Renal cortex interstitium (tissue), 11 donors: ENCODE data around the gene NAGLU. TPM values are rescaled to one million over a fixed set of nuclear protein-coding genes. Genes with fewer than 3 reads are reported as not detected.
"Not testable (repeated sequence)": the region's sequence is repeated elsewhere in the genome, so short reads cannot be mapped to it uniquely, and the experiment has no call there.

Experiments used
- DNase-seq, 11 donors: peaks; one replicate each; pipeline ENCODE4 v3.0.0-alpha.2; 2013; ENCODE audit warnings: low read depth in 9 of 11, low spot score in 4 of 11; ENCODE audit errors: extremely low read depth in 1 of 11
- polyA plus RNA-seq, 3 donors: library from polyadenylated mRNA; unstranded; fragments of 120-200 nt; gene quantifications; one replicate each; pipeline ENCODE4 v1.2.1, GENCODE V29; 2013; ENCODE audit not compliant: insufficient read length in 3 of 3

The NAGLU gene
- polyA plus RNA-seq, 3 donors: 15.6 to 31.6 (median 26.4) TPM

DNA sequence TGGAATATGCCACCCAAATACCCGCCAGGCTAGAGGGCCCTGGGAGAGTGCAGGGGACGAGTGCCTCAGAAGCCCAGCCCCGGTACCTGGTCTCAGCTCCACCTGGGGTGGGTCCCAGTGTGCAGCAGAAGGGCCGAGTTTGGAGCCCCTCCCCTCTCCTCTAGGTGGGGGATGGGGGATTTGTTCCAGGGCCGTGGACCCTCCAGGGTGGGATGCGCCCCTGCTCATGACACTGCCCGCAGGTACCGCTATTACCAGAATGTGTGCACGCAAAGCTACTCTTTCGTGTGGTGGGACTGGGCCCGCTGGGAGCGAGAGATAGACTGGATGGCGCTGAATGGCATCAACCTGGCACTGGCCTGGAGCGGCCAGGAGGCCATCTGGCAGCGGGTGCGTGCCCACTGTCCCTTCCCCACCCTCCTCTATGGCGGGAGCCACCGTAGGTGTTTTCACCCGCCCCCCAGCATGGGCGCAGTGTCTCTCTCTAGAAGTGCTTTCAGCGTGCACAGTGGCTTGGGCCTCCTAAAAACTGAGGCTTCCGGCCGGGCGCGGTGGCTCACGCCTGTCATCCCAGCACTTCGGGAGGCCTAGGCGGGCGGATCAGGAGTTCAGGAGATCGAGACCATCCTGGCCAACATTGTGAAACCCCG, 1.2 kb downstream of the NAGLU start:
- DNase-seq: no peak

DNA sequence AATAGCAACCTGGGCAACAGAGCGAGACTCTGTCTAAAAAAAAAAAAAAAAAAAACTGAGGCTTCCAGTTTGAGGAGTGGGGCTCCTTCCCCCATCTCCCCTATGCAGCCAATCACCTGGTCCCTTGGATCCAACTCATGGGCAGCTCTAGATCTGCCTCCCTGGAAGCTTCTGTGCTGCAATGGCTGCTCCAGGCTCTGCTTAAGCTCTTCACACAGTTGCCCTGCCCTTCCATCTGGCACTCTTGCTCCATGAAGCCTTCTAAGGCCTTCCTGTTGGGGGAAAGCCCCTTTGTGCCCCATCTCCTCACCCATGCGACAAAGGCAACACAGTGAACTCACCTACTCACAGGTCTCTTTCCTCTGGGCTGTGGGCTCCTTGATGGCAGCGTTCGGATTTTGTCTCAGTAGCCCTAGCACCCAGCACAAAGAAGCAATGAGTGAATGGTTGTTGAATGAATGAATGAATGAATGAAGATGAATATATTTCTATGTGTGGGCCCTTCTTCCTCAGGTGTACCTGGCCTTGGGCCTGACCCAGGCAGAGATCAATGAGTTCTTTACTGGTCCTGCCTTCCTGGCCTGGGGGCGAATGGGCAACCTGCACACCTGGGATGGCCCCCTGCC, 1.9 kb downstream of the NAGLU start:
- DNase-seq: no peak

DNA sequence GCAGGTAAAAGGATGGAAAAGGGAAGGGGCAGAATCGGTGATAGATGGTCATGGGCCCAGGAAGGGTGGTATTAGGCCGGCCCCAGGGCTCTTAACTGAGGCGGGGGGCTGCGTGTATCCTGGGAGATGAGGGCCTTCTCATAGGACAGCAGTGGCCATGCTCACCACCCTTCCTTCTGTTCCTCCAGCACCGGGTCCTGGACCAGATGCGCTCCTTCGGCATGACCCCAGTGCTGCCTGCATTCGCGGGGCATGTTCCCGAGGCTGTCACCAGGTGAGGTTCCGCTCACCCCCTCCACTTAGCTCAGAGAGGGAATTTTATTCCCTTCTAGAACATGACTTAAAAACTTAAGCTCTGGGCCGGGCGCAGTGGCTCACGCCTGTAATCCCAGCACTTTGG, 2.4 kb downstream of the NAGLU start:
- no peak for DNase-seq

DNA sequence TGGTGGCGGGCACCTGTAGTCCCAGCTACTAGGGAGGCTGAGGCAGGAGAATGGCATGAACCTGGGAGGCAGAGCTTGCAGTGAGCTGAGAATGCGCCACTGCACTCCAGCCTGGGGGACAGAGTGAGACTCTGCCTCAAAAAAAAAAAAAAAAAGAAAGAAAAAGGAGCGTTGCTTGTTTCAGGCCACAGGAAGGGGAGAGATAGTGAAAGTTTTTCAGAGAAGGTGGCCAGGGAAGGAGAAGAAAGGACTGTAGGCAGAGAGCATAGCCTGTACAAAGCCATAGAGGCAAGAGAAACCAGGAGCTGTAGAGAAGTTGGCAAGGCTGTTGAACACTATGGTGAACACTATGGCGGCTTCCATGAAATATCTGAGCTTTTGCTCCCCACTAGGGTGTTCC, 4.5 kb downstream of the NAGLU start:
- not testable (repeated sequence) for DNase-seq

DNA sequence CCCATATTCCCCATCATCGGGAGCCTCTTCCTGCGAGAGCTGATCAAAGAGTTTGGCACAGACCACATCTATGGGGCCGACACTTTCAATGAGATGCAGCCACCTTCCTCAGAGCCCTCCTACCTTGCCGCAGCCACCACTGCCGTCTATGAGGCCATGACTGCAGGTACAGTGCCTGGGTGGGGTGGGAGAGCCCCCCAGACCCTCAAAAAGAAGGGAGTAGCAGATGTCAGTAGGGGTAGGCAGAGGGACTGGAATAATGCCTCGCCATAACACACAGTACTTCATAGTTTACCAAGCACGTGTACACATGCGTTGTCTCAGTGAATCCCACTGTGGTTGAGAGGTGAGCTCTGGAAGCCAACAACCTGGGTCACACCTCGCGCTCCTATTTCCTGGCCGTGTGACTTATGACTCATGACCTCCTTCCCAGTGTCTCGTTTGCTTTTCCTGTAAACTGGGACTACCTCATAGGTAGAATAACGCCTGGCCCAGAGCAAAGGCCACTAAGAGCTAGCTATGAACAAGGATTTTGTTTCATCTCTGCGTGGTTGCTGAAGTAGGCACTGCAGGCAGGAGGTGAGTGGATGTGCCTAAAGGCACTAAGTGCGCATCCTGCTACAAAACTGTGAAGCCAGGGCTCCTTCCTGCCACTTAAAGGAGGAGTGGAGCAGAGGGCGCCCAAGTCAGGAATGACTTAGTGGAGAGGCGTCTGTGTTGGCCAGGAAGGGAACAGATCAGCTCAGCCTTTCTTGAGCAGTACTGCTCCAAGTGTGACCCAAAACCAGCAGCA, 5.2 kb downstream of the NAGLU start:
- DNase-seq: no peak

DNA sequence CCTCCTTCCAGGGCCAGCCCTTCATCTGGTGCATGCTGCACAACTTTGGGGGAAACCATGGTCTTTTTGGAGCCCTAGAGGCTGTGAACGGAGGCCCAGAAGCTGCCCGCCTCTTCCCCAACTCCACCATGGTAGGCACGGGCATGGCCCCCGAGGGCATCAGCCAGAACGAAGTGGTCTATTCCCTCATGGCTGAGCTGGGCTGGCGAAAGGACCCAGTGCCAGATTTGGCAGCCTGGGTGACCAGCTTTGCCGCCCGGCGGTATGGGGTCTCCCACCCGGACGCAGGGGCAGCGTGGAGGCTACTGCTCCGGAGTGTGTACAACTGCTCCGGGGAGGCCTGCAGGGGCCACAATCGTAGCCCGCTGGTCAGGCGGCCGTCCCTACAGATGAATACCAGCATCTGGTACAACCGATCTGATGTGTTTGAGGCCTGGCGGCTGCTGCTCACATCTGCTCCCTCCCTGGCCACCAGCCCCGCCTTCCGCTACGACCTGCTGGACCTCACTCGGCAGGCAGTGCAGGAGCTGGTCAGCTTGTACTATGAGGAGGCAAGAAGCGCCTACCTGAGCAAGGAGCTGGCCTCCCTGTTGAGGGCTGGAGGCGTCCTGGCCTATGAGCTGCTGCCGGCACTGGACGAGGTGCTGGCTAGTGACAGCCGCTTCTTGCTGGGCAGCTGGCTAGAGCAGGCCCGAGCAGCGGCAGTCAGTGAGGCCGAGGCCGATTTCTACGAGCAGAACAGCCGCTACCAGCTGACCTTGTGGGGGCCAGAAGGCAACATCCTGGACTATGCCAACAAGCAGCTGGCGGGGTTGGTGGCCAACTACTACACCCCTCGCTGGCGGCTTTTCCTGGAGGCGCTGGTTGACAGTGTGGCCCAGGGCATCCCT, 7.4 kb downstream of the NAGLU start:
- DNase-seq: no peak

DNA sequence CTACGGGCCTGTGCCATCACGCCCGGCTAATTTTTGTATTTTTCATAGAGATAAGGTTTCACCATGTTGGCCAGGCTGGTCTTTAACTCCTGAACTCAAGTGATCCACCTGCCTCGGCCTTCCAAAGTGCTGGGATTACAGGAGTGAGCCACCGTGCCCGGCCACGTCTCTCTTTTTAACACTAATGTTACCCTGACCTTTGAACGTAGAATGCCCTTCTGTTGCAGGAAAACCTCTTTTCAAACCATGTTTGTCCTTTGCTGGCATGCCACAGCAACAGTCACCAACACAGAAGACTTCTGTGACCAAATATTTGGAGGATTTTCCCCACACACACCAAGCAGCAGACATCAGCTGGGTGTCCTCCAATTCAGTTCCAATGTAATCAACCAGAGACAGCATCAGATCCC, 8.8 kb downstream of the NAGLU start:
- DNase-seq: no peak

DNA sequence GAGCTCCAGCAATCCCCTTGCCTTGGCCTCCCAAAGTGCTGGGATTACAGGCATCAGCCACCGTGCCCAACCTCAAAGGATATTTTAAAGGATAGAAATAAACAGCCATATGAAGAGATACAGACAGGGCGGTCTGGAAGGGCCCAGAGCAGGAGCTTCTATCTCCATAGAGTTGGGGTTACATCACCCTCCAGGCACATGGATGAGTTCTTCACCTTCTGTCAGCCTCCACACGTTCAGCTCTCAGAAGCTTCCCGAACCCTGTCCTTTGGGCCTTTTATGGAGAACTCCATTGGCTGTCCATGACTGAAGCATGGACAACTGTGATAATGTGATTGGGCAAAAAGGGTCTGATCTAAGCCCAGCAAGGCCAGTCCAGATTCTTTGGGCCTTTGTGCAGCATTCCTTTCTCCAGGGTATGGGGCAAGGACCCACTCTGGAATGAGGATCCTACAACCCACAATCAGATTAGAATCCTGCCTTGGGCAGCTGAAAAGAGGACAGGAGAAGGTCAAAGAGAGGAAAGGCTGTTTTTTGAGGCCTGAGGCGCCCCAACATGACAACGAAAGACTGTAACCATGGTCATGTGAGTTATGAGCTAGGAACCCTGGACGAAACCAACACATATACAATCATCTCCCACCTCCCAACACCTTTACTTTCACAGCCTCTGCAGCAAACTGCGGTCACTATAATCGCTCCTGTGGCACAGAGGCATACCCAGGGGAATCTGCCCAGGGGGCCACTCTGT, 9.9 kb downstream of the NAGLU start:
- DNase-seq: not testable (repeated sequence)

DNA sequence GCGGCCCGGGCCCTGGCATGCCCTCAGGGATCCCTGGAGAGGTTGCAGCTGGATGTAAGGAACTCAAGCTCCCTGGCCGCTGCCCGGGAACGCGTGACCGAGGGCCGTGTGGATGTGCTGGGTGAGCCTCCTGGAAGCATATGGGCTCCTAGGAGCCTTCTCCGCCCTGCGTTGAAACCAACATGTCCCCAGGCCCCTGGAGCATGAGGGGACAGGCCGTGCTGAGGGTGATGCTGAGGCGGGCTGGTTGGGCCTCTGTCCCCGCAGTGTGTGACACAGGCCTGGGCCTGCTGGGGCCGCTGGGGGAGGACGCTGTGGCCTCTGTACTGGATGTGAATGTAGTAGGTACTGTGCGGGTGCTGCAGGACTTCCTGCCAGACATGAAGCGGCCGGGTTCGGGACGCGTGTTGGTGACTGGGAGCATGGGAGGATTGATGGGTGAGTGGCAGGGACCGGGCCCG, 11.0 kb downstream of the NAGLU start:
- DNase-seq: no peak

DNA sequence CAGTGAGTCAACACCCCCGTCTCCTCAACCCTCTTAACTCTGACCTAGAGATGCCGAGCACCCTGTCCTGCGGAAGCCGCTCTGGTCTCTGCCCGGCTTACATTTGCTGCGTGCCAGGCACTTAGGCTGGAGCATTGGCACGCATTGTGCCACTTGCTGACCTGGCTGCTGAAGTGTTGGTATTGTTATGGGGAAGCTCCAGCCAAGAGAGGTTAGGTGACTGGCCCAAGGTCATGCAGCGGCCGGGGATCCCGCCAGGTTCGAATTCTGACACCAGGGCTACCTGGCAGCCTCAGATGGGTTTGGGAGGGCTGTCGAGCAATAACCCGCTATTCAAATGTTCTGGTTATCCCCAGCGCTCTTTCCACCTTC, 11.6 kb downstream of the NAGLU start:
- DNase-seq: no peak

DNA sequence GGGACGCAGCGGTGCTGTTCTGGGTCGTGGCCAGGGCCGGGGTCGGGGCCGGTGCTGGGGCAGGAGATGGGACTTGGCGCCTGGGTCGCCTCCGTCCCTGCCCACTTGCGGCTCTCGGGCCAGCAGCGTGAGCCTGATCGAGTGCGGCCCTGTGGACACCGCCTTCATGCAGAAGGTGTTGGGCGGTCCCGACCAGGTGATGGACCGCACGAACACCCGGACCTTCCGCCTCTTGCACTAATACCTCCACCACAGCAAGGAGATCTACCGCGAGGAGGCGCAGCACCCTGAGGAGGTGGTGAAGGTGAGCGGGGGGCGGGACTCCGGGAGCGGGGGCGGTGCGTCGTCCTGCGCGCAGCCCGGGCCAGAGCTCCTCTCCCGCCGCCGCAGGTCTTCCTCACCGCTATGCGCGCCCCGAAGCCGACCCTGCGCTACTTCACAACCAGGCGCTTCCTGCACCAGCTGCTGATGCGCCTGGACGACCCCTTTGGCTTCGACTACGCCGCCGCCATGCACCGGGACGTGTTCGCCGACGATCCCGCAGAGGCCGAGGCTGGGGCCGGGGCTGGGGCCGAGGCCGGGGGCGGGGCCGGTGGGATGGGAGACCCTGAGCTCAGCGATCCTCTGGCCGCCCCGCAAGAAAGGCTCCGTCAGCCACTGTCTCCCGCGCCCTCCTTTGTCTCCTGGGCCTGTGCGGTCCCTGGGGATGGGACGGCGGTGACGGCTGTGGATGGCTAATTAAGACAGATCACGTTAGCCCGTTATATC, 12.2 kb downstream of the NAGLU start:
- DNase-seq: peak in 1 of 11 donors; percentile 69

DNA sequence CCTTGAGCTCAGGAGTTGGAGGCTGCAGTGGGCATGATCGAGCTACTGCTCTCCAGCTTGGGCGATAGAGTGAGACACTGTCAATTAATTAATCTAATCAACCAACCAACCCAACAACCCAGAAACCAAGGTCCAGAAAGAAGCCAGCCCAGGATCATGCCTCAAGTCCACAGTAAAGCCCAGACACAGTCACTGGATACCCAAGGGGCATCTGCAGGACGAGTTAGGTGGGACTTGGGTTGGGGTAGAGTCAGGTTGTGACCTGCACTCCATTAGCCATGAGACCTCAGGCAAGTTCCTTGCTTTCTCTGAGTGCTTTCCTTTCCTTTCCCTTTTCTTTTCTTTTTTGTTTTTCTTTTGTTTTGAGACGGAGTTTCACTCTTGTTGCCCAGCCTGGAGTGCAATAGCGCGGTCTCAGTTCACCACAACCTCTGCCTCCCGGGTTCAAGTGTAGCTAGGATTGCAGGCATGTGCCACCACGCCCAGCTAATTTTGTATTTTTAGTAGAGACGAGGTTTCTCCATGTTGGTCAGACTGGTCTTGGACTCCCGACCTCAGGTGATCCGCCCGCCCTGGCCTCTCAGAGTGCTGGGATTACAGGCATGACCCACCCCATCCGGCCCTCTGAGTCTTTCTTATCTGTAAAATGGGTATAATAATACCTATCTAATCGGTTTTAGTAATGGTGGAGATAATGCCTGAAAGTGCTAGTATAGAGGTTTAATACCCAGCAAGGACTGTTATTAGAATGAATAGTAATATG, 13.1 kb downstream of the NAGLU start:
- no peak for DNase-seq

DNA sequence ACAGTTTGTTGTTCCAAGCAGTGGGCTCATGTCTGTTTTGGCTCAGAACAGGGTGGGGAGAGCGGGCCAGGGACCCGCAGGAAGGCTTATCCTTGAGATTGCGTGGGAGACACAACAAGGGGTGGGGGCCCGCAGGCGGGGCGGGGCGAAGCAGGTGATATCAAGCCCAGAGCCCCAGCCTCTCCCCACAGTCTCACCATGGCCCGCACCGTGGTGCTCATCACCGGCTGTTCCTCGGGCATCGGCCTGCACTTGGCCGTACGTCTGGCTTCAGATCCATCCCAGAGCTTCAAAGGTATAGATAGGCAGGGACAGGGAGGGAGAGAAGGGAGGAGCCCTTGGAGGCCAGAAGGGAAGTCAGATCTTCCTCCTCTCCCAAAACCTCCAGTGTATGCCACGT, 16.7 kb downstream of the NAGLU start, which contains the start of gene HSD17B1:
TSS of gene HSD17B1 (plus strand) at position 188 of the 400 bp plus-strand sequence. CDS start at position 199, 11 bp downstream.
- not testable (repeated sequence) for DNase-seq

DNA sequence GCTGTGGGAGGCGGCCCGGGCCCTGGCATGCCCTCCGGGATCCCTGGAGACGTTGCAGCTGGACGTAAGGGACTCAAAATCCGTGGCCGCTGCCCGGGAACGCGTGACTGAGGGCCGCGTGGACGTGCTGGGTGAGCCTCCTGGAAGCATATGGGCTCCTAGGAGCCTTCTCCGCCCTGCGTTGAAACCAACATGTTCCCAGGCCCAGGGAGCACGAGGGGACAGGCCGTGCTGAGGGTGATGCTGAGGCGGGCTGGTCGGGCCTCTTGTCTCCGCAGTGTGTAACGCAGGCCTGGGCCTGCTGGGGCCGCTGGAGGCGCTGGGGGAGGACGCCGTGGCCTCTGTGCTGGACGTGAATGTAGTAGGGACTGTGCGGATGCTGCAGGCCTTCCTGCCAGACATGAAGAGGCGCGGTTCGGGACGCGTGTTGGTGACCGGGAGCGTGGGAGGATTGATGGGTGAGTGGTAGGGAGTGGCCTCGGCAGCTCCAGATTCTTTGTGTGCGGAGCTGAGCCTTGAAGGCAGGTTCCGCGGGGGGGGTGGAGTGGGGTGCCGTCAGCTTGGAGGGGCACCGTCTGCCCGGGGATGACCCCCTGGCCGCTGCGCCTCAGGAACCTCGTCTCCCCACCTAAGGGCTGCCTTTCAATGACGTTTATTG, 17.2 kb downstream of the NAGLU start:
- no peak for DNase-seq

DNA sequence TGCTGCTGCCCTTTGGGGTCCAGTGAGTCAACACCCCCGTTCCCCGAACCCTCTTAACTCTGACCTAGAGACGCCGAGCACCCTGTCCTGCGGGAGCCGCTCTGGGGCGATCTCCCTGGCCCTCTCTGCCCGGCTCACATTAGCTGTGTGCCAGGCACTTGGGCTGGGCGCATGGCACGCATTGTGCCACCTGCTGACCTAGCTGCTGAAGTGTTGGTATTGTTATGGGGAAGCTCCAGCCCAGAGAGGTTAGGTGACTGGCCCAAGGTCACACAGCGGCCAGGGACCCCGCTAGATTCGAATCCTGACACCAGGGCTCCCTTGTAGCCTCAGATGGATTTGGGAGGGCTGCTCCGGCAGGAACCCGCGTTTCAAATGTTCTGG, 17.8 kb downstream of the NAGLU start:
- DNase-seq: no peak

DNA sequence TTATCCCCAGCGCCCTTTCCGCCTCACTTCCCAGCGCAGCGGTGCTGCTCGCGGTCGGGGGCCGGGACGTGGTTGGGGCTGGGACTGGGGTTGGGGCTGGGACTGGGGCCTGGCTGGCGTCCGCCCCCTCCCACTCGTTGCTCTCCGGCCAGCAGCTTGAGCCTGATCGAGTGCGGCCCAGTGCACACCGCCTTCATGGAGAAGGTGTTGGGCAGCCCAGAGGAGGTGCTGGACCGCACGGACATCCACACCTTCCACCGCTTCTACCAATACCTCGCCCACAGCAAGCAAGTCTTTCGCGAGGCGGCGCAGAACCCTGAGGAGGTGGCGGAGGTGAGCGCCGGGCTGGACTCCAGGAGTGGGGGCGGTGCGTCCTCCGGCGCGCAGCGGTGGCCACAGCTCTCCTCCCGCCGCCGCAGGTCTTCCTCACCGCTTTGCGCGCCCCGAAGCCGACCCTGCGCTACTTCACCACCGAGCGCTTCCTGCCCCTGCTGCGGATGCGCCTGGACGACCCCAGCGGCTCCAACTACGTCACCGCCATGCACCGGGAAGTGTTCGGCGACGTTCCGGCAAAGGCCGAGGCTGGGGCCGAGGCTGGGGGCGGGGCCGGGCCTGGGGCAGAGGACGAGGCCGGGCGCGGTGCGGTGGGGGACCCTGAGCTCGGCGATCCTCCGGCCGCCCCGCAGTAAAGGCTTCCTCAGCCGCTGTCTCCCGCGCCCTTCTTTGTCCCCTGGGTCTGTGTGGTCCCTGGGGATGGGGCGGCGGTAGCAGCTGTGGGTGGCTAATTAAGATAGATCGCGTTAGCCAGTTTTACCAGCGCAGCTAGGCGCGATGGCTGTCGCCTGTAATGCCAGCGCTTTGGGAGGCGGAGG, 18.4 kb downstream of the NAGLU start:
- peak in 9 of 11 donors; percentile 79 to 89 (median 87) for DNase-seq
